Esophagus squamous epithelium (tissue), 4 donors: ENCODE results near the gene GPX3.

Experiments used
- CTCF ChIP-seq, 6 experiments: fragments of 450-650 bp in 4 of 6; fragments of 200-600 bp in 2 of 6; sonication (generic) in 2 of 6; IDR thresholded peaks; one replicate each; pipeline ENCODE4 v1.5.1; 2016 to 2019; ENCODE audit warnings: antibody characterized with exemption in 6 of 6, mild to moderate bottlenecking in 4 of 6, moderate library complexity in 4 of 6
- POLR2A ChIP-seq, 4 donors: fragments of 450-650 bp; IDR thresholded peaks; one replicate each; pipeline ENCODE4 v1.6.1; 2017; ENCODE audit warnings: antibody characterized with exemption in 4 of 4, mild to moderate bottlenecking in 4 of 4, moderate library complexity in 3 of 4

- no peak for TF ChIP-seq POLR2A (IDR thresholded peaks at IDR 0.05)
- TF ChIP-seq CTCF (IDR thresholded peaks at IDR 0.05) = no peak
Observed at GRCh38 chr5:151052836-151053235, 32.4 kb downstream of the GPX3 start.
